GM13976 (cell line): ENCODE results near the gene PTPRCAP.

Source experiments
- DNase-seq: peaks from one replicate; pipeline ENCODE4 v3.0.0; 2012; ENCODE audit warnings: low spot score
- in situ Hi-C: fragments of 300-500 bp; cut with MboI; formaldehyde crosslinking; loops from one replicate; pipeline ENCODE4 v1.12.0; 2022; ENCODE audit warnings: low sequenced_read_pairs, mixed read lengths, inconsistent platforms; ENCODE audit not compliant: unreplicated experiment
- TF ChIP-seq, protein P1 (sequence below): IDR thresholded peaks from 2 replicates; pipeline ENCODE4 v1.5.1; 2012; ENCODE audit warnings: borderline replicate concordance, mild to moderate bottlenecking; ENCODE audit not compliant: insufficient read depth; ENCODE audit errors: extremely low read depth, missing control alignments, control extremely low read depth

Gene PTPRCAP

DNA sequence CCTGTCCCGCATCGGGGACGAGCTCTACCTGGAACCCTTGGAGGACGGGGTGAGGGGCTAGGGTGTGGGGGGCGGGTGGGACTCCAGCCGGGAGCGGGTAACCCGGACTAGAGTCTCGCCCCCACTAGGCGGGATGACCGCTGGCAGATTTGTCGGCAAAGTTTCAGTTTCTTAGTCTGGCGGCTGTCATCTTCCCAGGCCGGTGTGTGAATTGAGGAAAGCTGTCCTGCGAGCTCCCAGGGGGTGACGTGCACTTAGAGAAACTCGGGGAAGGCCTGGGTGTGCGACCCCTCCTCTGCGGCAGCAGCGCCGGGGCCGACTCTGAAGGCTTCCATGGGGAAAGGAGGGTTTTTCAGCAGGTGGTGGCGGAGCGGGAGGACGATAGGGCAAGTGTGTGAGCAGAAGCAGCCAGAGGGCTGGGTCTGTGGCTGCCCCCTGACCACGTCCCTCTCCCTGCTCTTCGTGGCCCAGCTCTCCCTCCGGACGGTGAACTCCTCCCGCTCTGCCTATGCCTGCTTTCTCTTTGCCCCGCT lies 45.2 kb downstream of the PTPRCAP start:
- TF ChIP-seq, protein P1, sequence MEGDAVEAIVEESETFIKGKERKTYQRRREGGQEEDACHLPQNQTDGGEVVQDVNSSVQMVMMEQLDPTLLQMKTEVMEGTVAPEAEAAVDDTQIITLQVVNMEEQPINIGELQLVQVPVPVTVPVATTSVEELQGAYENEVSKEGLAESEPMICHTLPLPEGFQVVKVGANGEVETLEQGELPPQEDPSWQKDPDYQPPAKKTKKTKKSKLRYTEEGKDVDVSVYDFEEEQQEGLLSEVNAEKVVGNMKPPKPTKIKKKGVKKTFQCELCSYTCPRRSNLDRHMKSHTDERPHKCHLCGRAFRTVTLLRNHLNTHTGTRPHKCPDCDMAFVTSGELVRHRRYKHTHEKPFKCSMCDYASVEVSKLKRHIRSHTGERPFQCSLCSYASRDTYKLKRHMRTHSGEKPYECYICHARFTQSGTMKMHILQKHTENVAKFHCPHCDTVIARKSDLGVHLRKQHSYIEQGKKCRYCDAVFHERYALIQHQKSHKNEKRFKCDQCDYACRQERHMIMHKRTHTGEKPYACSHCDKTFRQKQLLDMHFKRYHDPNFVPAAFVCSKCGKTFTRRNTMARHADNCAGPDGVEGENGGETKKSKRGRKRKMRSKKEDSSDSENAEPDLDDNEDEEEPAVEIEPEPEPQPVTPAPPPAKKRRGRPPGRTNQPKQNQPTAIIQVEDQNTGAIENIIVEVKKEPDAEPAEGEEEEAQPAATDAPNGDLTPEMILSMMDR, result no peak
- in situ Hi-C loops, result no loop called here
- no peak for DNase-seq

DNA sequence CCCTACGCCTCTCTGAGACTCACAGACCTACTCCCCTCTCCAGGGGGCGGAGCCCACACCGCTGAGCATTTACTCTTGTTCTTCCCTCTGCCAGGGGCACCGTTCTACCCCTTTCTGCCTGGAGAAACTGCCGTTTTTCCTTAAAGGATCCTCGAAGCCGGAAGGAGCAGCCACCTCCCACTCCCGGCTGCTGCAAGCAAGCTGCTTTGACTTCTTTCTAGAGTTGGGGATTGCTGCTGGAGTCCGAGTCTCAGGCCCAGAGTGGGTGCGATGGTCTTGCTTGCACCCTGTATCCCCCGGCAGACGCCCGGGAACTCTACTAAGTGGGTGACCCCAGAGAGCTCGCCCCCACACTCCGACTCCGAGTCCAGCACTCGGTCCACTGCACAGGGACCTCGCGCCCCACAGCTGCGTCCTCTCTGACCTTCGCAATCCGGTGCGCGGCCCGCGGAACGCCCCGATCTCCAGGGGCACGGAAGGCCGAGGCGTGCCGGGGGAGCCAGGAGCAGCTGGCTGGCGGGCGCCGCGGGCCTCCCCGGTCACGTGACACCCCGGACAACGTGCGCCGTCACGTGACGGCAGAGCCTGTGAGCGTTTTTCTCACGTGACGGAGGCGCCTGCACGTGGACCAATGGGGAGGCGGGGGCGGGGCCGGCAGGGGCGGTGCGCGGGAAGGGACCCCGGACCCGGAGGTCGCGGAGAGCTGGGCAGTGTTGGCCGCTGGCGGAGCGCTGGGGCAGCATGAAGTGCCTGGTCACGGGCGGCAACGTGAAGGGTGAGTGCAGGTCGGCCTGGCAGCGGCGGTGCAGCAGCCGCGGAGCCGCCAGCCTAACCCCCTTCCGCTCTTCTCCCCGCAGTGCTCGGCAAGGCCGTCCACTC lies 45.9 kb downstream of the PTPRCAP start, which contains the start of gene RAD9A:
Gene RAD9A (plus strand): TSS at position 683 of the 879 bp plus-strand sequence. CDS start 59 bp downstream, at position 742.
- DNase-seq, result peak; percentile 99
- TF ChIP-seq, protein P1, result no peak
- in situ Hi-C loops, result no loop called here

DNA sequence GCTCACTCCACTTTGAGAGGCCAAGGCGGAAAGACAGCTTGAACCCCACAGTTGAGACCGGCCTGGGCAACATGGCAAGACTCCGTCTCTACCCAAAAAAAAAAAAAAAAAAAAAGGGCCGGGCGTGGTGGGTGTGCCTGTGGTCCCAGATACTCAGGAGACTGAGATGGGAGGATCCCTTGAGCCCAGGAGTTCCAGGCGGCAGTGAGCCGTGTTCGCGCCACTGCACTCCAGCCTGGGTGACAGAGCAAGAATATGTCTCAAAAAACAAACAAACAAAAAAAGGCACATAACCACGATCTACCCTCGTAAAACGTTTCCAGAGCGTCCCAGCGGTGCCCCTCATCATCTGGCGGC lies 46.6 kb downstream of the PTPRCAP start:
- in situ Hi-C loops, result no loop called here
- TF ChIP-seq, protein P1, result no peak
- DNase-seq, result no peak

DNA sequence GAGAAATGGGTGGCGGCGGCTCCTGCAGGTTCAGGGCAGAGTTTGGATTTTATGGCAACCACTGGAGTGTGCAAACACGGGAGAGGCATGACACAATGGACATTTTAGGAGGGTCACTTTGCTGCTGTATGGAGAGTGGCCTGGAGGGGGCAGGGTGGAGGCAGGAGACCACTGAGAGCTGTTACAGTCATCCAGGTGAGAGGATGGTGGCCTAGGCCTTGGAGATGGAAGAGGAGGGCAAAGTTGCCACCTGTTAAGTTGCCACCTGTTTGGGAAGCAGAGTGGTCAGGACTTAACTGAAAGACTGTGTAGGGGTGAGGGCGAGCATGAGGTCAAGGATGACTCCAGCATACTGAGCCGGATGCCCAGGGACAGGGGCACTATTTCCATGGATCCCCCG lies 48.0 kb downstream of the PTPRCAP start:
- peak; percentile 72 for DNase-seq
- TF ChIP-seq, protein P1, result peak; percentile 78
- in situ Hi-C loops, result loop anchor here (10.0 kb wide), 2 partner anchors 115 to 125 kb away; partner anchors contain the start of genes CDK2AP2, GRK2 and PITPNM1

DNA sequence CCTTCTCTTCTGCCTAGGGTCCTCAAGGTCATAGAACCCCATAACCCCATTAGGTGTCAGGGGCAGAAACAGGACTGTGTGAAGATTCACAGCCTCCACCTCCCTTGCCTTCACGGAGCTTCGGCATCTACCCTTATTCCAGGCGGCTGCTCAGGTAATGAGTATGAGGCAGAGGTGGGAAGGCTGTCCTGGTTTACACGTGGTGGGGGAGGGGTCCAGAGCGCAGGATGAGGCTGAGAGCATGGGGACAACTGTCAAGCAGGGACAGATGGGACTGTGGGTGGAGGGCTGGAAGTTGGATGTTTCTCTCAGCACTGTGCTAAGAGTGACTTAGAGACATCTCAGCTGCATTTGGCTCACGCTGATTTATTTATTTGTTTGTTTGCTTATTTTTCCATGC lies 50.0 kb downstream of the PTPRCAP start:
- TF ChIP-seq, protein P1, result no peak
- in situ Hi-C loops, result loop anchor here (10.0 kb wide), 2 partner anchors 117 to 123 kb away; partner anchors contain the start of genes CDK2AP2, GRK2 and PITPNM1
- DNase-seq, result no peak

DNA sequence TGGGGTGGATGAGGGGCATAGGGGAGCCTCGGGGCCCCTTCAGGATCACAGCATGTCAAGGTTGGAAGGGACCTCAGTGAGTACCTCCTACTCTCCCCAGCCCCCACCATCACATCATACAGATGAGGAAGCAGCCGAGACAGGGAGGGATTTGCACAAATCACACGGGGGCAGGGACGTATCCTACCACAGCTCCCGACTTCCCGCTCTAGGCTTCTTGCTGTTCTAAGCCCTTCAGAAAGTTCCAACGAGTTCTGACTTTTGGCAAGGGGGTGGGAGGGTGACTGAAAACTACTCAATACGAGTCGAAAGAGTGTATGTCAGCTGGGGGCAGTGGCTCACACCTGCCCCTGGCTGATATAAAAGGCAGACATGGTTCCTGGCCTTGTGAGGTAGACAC lies 50.4 kb downstream of the PTPRCAP start:
- no peak for DNase-seq
- TF ChIP-seq, protein P1, result no peak
- in situ Hi-C loops, result loop anchor here (10.0 kb wide), 2 partner anchors 118 to 122 kb away; partner anchors contain the start of genes CDK2AP2, GRK2 and PITPNM1
